ENCODE results near the gene ADK. TPM values are rescaled to one million over a fixed set of nuclear protein-coding genes. Genes with fewer than 3 reads are reported as not detected.

ADK gene
- total RNA-seq, 1 experiment from 2014 or later, result 26.8 TPM

DNA sequence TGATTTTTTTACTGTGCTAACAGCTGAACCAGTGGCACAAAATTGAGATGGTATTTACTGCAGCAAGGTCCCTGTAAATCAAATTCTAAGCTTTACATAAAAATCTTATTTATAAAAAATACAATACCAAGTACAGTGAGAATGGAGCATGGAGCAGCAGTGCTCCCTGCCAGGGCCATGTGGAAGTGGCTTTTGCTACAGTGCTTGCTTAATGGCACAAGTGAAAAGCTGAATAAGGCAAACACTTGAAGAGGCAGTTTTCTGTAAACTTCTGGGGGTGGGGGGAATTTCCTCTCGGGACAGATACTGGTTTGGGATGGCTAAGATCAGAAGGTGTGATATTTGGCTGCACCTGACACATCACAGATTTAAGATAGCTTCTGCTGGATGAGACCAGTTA is 27.9 kb upstream of the ADK start:
- Histone ChIP-seq H3K9ac (ENCODE audit: extremely low read depth, insufficient read length, low read length) (no peak overlapping the region), H3K56ac (ENCODE audit: insufficient read length, low read depth, low read length) (no peak overlapping the region)

More for the DNA sequence above, 27.9 kb upstream of the ADK start:
- Histone ChIP-seq H2BK15ac (ENCODE audit: low read depth, low read length) (no peak overlapping the region), H4K91ac (ENCODE audit: insufficient read length, low read depth, low read length) (no peak overlapping the region), H4K20me1 (ENCODE audit: control insufficient read depth, insufficient read depth, insufficient read length) (no peaks in the 10 kb centered on the region), H2BK20ac (ENCODE audit: low read depth, low read length, poor library complexity, severe bottlenecking) (no peak overlapping the region), H3K9me3 (ENCODE audit: control insufficient read depth, low read depth, low read length) (no peaks in the 10 kb centered on the region), H4K8ac (replicated peaks; ENCODE audit: insufficient read length, low read depth, low read length) (no peak overlapping the region), H3K14ac (ENCODE audit: insufficient read depth, low read length) (no peak overlapping the region), H2AFZ (ENCODE audit: low read length) (no peak overlapping the region), H3K79me2 (ENCODE audit: insufficient read depth, low read length) (no peaks in the 10 kb centered on the region), H3K4me2 (ENCODE audit: insufficient read depth, insufficient read length, low read length) (no peak overlapping the region), H3K27ac (ENCODE audit: insufficient read length, low read depth, low read length) (no peak overlapping the region), H3K4me1 (ENCODE audit: insufficient read depth, low read length) (no peaks in the 10 kb centered on the region), H2BK5ac (ENCODE audit: insufficient read length, low read length) (no peak overlapping the region), H2BK12ac (ENCODE audit: insufficient read length, low read depth, low read length) (no peak overlapping the region), H3K23ac (ENCODE audit: insufficient read length, low read depth, low read length) (no peak overlapping the region), H3T11ph (ENCODE audit: low read length) (no peak overlapping the region), H3K79me1 (ENCODE audit: insufficient read depth, low read depth, low read length, poor library complexity, severe bottlenecking) (no peaks in the 10 kb centered on the region), H2BK120ac (ENCODE audit: low read depth, low read length, poor library complexity, severe bottlenecking) (no peak overlapping the region), H3K27me3 (ENCODE audit: insufficient read depth, low read length) (no peaks in the 10 kb centered on the region), H3K18ac (ENCODE audit: insufficient read length, low read depth, low read length) (no peak overlapping the region), H4K5ac (ENCODE audit: insufficient read length, low read depth, low read length) (no peak overlapping the region), H2AK5ac (ENCODE audit: insufficient read length, low read length) (no peak overlapping the region), H3K23me2 (ENCODE audit: insufficient read length, low read depth, low read length, poor library complexity, severe bottlenecking) (no peaks in the 10 kb centered on the region), H3K4ac (ENCODE audit: low read depth, low read length) (no peak overlapping the region)
- no peak for DNase-seq
- Mint-ChIP-seq H3K4me3 (no peak overlapping the region), H3K4me1 (no peaks in the 10 kb centered on the region), H3K27me3 (ENCODE audit: low read depth) (no peaks in the 10 kb centered on the region), H3K36me3 (ENCODE audit: insufficient read depth in 1 of 3, low read depth in 3 of 3) (peaks cover 18 to 80% (median 53%) of the 10 kb centered on the region in 3 experiments; a peak in 6 of 7 replicates), H3K9me3 (no peaks in the 10 kb centered on the region), H3K27ac (peak overlapping the region in 1 of 3 experiments; percentile 77; a peak in 1 of 7 replicates)
- WGBS (ENCODE audit: extremely low coverage, insufficient read length, low lambda C conversion rate), result no CpG with 5 or more reads among the region's 1 CpG
- no peak for TF ChIP-seq CTCF (conservative IDR thresholded peaks at IDR 0.05)
